ENCODE data around the gene CCDC87.

Gene CCDC87

DNA sequence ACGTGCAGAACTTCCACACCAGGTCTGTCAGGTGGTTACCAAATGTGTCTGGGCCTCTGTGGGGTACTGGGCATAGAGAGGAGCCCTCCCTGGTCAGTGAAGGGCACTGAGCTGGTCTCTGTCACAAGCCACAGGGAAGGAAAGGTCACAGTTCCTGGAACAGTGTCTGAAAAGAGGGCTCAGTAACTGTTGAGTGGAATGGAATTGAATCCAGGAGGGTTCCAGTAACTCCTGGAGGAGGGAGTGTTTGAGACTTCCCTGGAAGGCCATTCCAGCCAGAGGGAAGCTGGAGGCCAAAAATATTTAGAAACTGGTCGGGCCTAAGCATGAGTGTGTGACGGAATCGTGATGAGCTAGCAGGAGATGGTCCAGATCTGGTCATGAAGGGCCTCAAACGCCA is 38.3 kb downstream of the CCDC87 start:
- no peak overlapping the region for H3K4me3 ChIP-seq (ENCODE audit: low read depth, low read length)
- no peak for DNase-seq (ENCODE audit: low read depth)
- TF ChIP-seq, protein P1, sequence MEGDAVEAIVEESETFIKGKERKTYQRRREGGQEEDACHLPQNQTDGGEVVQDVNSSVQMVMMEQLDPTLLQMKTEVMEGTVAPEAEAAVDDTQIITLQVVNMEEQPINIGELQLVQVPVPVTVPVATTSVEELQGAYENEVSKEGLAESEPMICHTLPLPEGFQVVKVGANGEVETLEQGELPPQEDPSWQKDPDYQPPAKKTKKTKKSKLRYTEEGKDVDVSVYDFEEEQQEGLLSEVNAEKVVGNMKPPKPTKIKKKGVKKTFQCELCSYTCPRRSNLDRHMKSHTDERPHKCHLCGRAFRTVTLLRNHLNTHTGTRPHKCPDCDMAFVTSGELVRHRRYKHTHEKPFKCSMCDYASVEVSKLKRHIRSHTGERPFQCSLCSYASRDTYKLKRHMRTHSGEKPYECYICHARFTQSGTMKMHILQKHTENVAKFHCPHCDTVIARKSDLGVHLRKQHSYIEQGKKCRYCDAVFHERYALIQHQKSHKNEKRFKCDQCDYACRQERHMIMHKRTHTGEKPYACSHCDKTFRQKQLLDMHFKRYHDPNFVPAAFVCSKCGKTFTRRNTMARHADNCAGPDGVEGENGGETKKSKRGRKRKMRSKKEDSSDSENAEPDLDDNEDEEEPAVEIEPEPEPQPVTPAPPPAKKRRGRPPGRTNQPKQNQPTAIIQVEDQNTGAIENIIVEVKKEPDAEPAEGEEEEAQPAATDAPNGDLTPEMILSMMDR (IDR thresholded peaks at IDR 0.05; ENCODE audit: control insufficient read depth, extremely low read depth, insufficient read depth), result no peak

DNA sequence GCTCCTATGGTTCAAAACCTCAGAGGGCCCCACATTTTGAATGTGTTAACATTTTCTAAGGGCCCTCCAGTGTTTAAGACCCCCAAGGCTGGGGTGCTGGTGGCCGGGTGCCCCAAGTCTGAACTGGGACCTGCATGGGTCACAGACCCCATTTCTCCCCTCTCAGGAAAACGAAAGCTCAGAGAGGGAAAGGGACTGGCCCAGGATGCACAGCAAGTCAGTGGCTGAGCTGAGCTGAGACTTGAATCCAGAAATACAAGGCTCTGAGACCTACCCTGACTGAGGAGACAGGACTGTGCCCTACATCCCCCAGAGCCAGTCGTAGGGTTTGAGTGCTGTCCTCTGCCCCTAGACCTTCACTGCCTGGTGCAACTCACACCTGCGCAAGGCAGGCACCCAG is 42.0 kb downstream of the CCDC87 start:
- TF ChIP-seq, protein P1 (IDR thresholded peaks at IDR 0.05; ENCODE audit: control insufficient read depth, extremely low read depth, insufficient read depth), result no peak
- DNase-seq (ENCODE audit: low read depth), result no peak
- no peak overlapping the region for H3K4me3 ChIP-seq (ENCODE audit: low read depth, low read length)

DNA sequence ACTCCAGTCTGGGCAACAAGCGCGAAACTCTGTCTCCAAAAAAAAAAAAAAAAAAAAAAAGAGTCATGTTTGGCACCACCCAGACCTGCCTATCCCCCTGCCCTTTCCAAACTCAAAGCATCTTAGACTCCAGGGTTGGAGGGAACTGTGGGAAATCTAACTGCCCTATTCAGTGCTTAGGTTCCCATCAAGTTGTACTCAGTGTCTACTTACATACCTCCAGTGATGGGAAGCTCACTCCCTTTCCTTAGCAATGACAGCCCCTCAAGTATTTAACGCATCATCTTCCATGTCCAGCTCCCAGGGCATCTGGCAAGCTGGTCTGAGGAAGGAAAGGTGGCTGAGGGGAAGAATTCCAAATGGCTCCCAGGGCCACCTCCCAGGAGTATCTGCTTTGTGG is 43.2 kb downstream of the CCDC87 start:
- TF ChIP-seq, protein P1 (IDR thresholded peaks at IDR 0.05; ENCODE audit: control insufficient read depth, extremely low read depth, insufficient read depth), result no peak
- H3K4me3 ChIP-seq (ENCODE audit: low read depth, low read length), result no peak overlapping the region
- DNase-seq (ENCODE audit: low read depth), result no peak

DNA sequence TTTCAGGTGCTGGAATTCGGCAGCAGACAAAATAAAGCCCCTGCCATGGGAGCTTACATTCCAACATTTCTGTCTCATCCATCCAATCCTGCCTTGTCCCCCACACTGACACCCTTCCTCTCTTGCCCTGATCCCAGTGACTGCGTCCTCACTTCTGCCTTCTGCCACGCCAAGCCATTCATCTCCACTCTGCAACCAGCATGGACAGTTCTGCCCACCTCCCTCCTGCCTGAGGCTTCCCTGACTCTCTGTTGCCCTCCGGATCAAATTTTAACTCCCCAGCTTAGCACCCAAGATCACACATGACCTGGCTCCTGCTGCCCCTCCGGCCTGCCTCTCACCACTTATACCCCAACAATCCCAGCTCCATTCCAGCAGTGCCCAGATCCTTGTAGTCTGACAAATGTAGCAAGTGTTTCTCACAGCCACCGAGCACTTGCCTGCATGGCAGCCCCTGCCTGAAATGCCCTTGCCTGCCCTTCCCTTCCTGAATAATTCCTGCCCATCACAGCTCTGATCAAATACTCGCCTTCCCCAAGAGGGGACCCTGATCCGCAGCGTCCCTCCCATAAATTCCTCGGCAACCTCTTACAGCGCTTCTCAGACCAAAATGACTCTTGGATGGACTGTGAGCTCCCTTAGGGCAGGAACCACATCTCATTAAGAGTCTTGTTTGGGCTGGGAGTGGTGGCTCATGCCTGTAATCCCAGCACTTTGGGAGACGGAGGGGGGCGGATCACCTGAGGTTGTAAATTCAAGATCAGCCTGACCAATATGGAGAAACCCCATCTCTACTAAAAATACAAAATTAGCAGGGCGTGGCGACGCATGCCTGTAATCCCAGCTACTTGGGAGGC is 43.9 kb downstream of the CCDC87 start:
- H3K4me3 ChIP-seq (ENCODE audit: low read depth, low read length), result no peak overlapping the region
- no peak for DNase-seq (ENCODE audit: low read depth)
- TF ChIP-seq, protein P1 (IDR thresholded peaks at IDR 0.05; ENCODE audit: control insufficient read depth, extremely low read depth, insufficient read depth), result no peak

DNA sequence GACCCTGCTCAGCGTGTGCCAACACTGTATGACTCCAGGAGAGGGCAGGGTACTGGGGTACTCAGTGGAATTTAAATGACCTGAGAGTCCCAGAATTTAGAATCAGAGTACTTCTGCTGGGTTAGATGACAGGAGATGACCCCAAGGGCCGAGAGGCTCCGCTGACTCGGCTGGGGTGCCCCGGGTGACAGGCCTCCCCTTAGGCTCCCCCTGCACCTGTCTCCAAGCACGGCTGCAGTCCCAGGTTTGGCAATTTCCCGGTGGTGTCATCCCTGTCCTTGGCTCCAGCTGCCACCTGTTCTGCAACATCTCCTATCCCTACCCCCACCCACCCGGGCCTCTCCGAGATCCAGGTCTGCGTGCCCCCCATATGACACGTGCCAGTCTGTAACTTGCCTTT is 44.8 kb downstream of the CCDC87 start:
- no peak overlapping the region for H3K4me3 ChIP-seq (ENCODE audit: low read depth, low read length)
- DNase-seq (ENCODE audit: low read depth), result no peak
- TF ChIP-seq, protein P1 (IDR thresholded peaks at IDR 0.05; ENCODE audit: control insufficient read depth, extremely low read depth, insufficient read depth), result no peak

DNA sequence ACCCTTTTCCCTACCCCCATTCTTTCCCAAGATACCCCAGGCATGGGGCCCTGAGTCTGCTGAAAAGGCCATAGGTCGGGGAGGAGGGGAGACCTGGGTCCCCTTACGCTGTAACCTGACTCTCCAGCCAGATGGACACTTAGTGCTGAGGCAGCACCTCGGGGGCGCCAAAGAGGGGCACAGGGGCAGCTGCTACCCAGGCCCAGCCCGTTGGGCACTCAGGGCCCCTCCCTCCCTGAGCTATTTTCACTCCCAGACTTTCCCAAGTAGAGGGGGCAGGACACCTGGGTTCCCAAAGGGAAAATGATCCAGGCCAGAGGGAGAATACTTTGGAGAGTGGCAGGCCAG is 45.2 kb downstream of the CCDC87 start:
- no peak overlapping the region for H3K4me3 ChIP-seq (ENCODE audit: low read depth, low read length)
- DNase-seq (ENCODE audit: low read depth), result no peak
- TF ChIP-seq, protein P1 (IDR thresholded peaks at IDR 0.05; ENCODE audit: control insufficient read depth, extremely low read depth, insufficient read depth), result no peak

Measured in LNCaP clone FGC (cell line).